ENCODE results near the gene GLI1.
A peak's percentile ranks its signal among the peaks of the same experiment; 100 is the strongest.

Gene GLI1

GRCh38 chr12:57461276-57461916 lies 1.8 kb downstream of the GLI1 start:
- no peaks in the 10 kb centered on the region for H3K36me3 Mint-ChIP-seq (ENCODE audit: low read depth)
- H3K9me3 Mint-ChIP-seq: no peaks in the 10 kb centered on the region
- H3K27ac Mint-ChIP-seq: peak overlapping the region; percentile 74
- peak overlapping the region; percentile 85 for H3K4me3 Mint-ChIP-seq
- H3K4me1 Mint-ChIP-seq (ENCODE audit: low read depth): peaks cover 68% of the 10 kb centered on the region
- H3K27me3 Mint-ChIP-seq: peaks cover 39% of the 10 kb centered on the region
- intact Hi-C loops (cut with micrococcal nuclease): no loop called here

GRCh38 chr12:57461917-57462250 lies 2.3 kb downstream of the GLI1 start:
- Mint-ChIP-seq H3K9me3 (no peaks in the 10 kb centered on the region), H3K27ac (peak overlapping the region; percentile 74), H3K4me3 (peak overlapping the region; percentile 85), H3K36me3 (ENCODE audit: low read depth) (no peaks in the 10 kb centered on the region), H3K4me1 (ENCODE audit: low read depth) (peaks cover 68% of the 10 kb centered on the region), H3K27me3 (peaks cover 37% of the 10 kb centered on the region)
- intact Hi-C loops (cut with micrococcal nuclease): no loop called here

- Mint-ChIP-seq H3K4me1 (ENCODE audit: low read depth) (peaks cover 72% of the 10 kb centered on the region), H3K9me3 (no peaks in the 10 kb centered on the region), H3K27me3 (peaks cover 37% of the 10 kb centered on the region), H3K4me3 (peak overlapping the region; percentile 85), H3K27ac (peak overlapping the region; percentile 74), H3K36me3 (ENCODE audit: low read depth) (peaks cover 5% of the 10 kb centered on the region)
- intact Hi-C loops (cut with micrococcal nuclease): no loop called here
Observed at GRCh38 chr12:57462251-57462911, 2.8 kb downstream of the GLI1 start.

GRCh38 chr12:57462912-57463253 lies 3.3 kb downstream of the GLI1 start:
- peak overlapping the region; percentile 74 for H3K27ac Mint-ChIP-seq
- intact Hi-C loops (cut with micrococcal nuclease): no loop called here
- H3K4me1 Mint-ChIP-seq (ENCODE audit: low read depth): peaks cover 75% of the 10 kb centered on the region
- H3K9me3 Mint-ChIP-seq: no peaks in the 10 kb centered on the region
- H3K36me3 Mint-ChIP-seq (ENCODE audit: low read depth): peaks cover 10% of the 10 kb centered on the region
- peak overlapping the region; percentile 85 for H3K4me3 Mint-ChIP-seq
- H3K27me3 Mint-ChIP-seq: peaks cover 37% of the 10 kb centered on the region

- Mint-ChIP-seq H3K36me3 (ENCODE audit: low read depth) (peaks cover 27% of the 10 kb centered on the region), H3K4me3 (no peak overlapping the region), H3K27me3 (peaks cover 37% of the 10 kb centered on the region), H3K9me3 (no peaks in the 10 kb centered on the region), H3K4me1 (ENCODE audit: low read depth) (peaks cover 74% of the 10 kb centered on the region), H3K27ac (no peak overlapping the region)
- intact Hi-C loops (cut with micrococcal nuclease): no loop called here
Observed at GRCh38 chr12:57464569-57464968, 5.0 kb downstream of the GLI1 start.

- Mint-ChIP-seq H3K27me3 (peaks cover 33% of the 10 kb centered on the region), H3K27ac (peak overlapping the region; percentile 2), H3K4me3 (no peak overlapping the region), H3K4me1 (ENCODE audit: low read depth) (peaks cover 69% of the 10 kb centered on the region), H3K9me3 (no peaks in the 10 kb centered on the region), H3K36me3 (ENCODE audit: low read depth) (peaks cover 33% of the 10 kb centered on the region)
- intact Hi-C loops (cut with micrococcal nuclease): no loop called here
Observed at GRCh38 chr12:57465030-57465746, 5.6 kb downstream of the GLI1 start.

GRCh38 chr12:57465747-57466505 lies 6.3 kb downstream of the GLI1 start:
- peaks cover 63% of the 10 kb centered on the region for H3K4me1 Mint-ChIP-seq (ENCODE audit: low read depth)

GRCh38 chr12:57467212-57467874 lies 7.8 kb downstream of the GLI1 start:
- H3K4me3 Mint-ChIP-seq: no peak overlapping the region
- no peaks in the 10 kb centered on the region for H3K9me3 Mint-ChIP-seq
- H3K4me1 Mint-ChIP-seq (ENCODE audit: low read depth): peaks cover 65% of the 10 kb centered on the region
- no peak overlapping the region for H3K27ac Mint-ChIP-seq
- H3K36me3 Mint-ChIP-seq (ENCODE audit: low read depth): peaks cover 55% of the 10 kb centered on the region
- intact Hi-C loops (cut with micrococcal nuclease): no loop called here
- peaks cover 14% of the 10 kb centered on the region for H3K27me3 Mint-ChIP-seq

More at GRCh38 chr12:57465747-57466505, 6.3 kb downstream of the GLI1 start:
- H3K27ac Mint-ChIP-seq: peak overlapping the region; percentile 2
- H3K27me3 Mint-ChIP-seq: peaks cover 26% of the 10 kb centered on the region
- intact Hi-C loops (cut with micrococcal nuclease): no loop called here
- H3K9me3 Mint-ChIP-seq: no peaks in the 10 kb centered on the region
- no peak overlapping the region for H3K4me3 Mint-ChIP-seq
- H3K36me3 Mint-ChIP-seq (ENCODE audit: low read depth): peaks cover 40% of the 10 kb centered on the region

- H3K27ac Mint-ChIP-seq: no peak overlapping the region
- intact Hi-C loops (cut with micrococcal nuclease): no loop called here
- peaks cover 59% of the 10 kb centered on the region for H3K4me1 Mint-ChIP-seq (ENCODE audit: low read depth)
- H3K9me3 Mint-ChIP-seq: no peaks in the 10 kb centered on the region
- H3K36me3 Mint-ChIP-seq (ENCODE audit: low read depth): peaks cover 60% of the 10 kb centered on the region
- peaks cover 14% of the 10 kb centered on the region for H3K27me3 Mint-ChIP-seq
- no peak overlapping the region for H3K4me3 Mint-ChIP-seq
Observed at GRCh38 chr12:57467915-57468314, 8.3 kb downstream of the GLI1 start.

GRCh38 chr12:57469296-57470164 lies 9.9 kb downstream of the GLI1 start:
- intact Hi-C loops (cut with micrococcal nuclease): no loop called here
- Mint-ChIP-seq H3K4me1 (ENCODE audit: low read depth) (peaks cover 59% of the 10 kb centered on the region), H3K9me3 (no peaks in the 10 kb centered on the region), H3K27ac (no peak overlapping the region), H3K36me3 (ENCODE audit: low read depth) (peaks cover 76% of the 10 kb centered on the region), H3K27me3 (peaks cover 12% of the 10 kb centered on the region), H3K4me3 (no peak overlapping the region)

- peaks cover 60% of the 10 kb centered on the region for H3K4me1 Mint-ChIP-seq (ENCODE audit: low read depth)
- H3K4me3 Mint-ChIP-seq: no peak overlapping the region
- peaks cover 4% of the 10 kb centered on the region for H3K27me3 Mint-ChIP-seq
- H3K27ac Mint-ChIP-seq: no peak overlapping the region
- intact Hi-C loops (cut with micrococcal nuclease): no loop called here
- H3K9me3 Mint-ChIP-seq: no peaks in the 10 kb centered on the region
- H3K36me3 Mint-ChIP-seq (ENCODE audit: low read depth): peaks cover 85% of the 10 kb centered on the region
Observed at GRCh38 chr12:57470286-57470969, 10.8 kb downstream of the GLI1 start.

- Mint-ChIP-seq H3K27ac (peak overlapping the region; percentile 23), H3K9me3 (no peaks in the 10 kb centered on the region), H3K4me3 (no peak overlapping the region), H3K36me3 (ENCODE audit: low read depth) (peaks cover 92% of the 10 kb centered on the region), H3K4me1 (ENCODE audit: low read depth) (peaks cover 60% of the 10 kb centered on the region), H3K27me3 (no peaks in the 10 kb centered on the region)
- intact Hi-C loops (cut with micrococcal nuclease): no loop called here
Observed at GRCh38 chr12:57470970-57471656, 11.5 kb downstream of the GLI1 start.

All from dendritic cell treated with granulocyte-macrophage colony-stimulating factor and Interleukin-4, amounts not matched to agents 40 ng/mL and 50 ng/mL, for 4 days (primary cell).